Transverse colon (tissue), 4 donors: ENCODE measurements around the gene IFNGR1. TPM values are rescaled to one million over a fixed set of nuclear protein-coding genes. Genes with fewer than 3 reads are reported as not detected.

Source experiments
- DNase-seq: peaks from one replicate; pipeline ENCODE4 v3.0.0-alpha.2; 2019
- H3K27ac ChIP-seq, 4 donors: fragments of 200-600 bp; sonication (generic); 2 replicates each; pipeline ENCODE4 v1.5.1; 2016 to 2018; ENCODE audit warnings: inconsistent platforms in 4 of 4
- H3K27me3 ChIP-seq: fragments of 200-600 bp; sonication (generic); 2 replicates; pipeline ENCODE4 v1.5.1; 2017; ENCODE audit warnings: inconsistent platforms
- H3K36me3 ChIP-seq, 4 donors: fragments of 200-600 bp; sonication (generic); 2 replicates each; pipeline ENCODE4 v1.5.1; 2017 to 2019; ENCODE audit warnings: inconsistent platforms in 4 of 4
- H3K4me1 ChIP-seq, 4 donors: fragments of 200-600 bp; sonication (generic); 2 replicates each; pipeline ENCODE4 v1.5.1; 2017 to 2020; ENCODE audit warnings: inconsistent platforms in 4 of 4
- H3K4me3 ChIP-seq, 4 donors: fragments of 200-600 bp; sonication (generic); 1 replicate in 1 of 4; 2 replicates in 3 of 4; pipeline versions ENCODE4 v1.5.1 to v1.6.1; 2017 to 2019; ENCODE audit warnings: inconsistent platforms in 4 of 4
- H3K9me3 ChIP-seq, 2 donors: fragments of 200-600 bp; sonication (generic); 2 replicates each; pipeline ENCODE4 v1.5.1; 2017 to 2019; ENCODE audit warnings: inconsistent platforms in 2 of 2
- CTCF ChIP-seq, 5 experiments: fragments of 200-600 bp in 3 of 5; fragments of 450-650 bp in 2 of 5; sonication (generic) in 3 of 5; IDR thresholded peaks; 1 replicate in 2 of 5; 2 replicates in 3 of 5; pipeline ENCODE4 v1.5.1; 2016 to 2017; ENCODE audit warnings: antibody characterized with exemption in 5 of 5, inconsistent platforms in 3 of 5, mild to moderate bottlenecking in 2 of 5, moderate library complexity in 1 of 5
- EP300 ChIP-seq: sonication (generic); formaldehyde crosslinking; IDR thresholded peaks from one replicate; pipeline ENCODE4 v1.6.1; 2017; ENCODE audit warnings: antibody characterized with exemption, low read depth
- POLR2A ChIP-seq: fragments of 450-650 bp; IDR thresholded peaks from one replicate; pipeline ENCODE4 v1.6.1; 2016; ENCODE audit warnings: antibody characterized with exemption, mild to moderate bottlenecking, moderate library complexity
- POLR2AphosphoS5 ChIP-seq, 3 donors: sonication (generic); formaldehyde crosslinking; IDR thresholded peaks; one replicate each; pipeline ENCODE4 v1.6.1; 2016; ENCODE audit warnings: antibody characterized with exemption in 3 of 3
- WGBS, 2 donors: methylation state at CpG; one replicate each; pipeline ENCODE4 v1.1.5; 2018; ENCODE audit warnings: low coverage in 1 of 2; 5-methylcytosine and 5-hydroxymethylcytosine counted together
- in situ Hi-C, 4 donors: fragments of 200-750 bp; cut with MboI; loops; one replicate each; pipeline versions ENCODE4 v1.15.0 to v1.15.1; 2017; ENCODE audit warnings: low sequenced_read_pairs in 3 of 4, low pct_ligation_motif_present in 1 of 4, low pct_unique_long_range_greater_than_20kb in 1 of 4
- intact Hi-C: fragments of 100-400 bp; cut with DNase I; formaldehyde crosslinking; loops from one replicate; pipeline ENCODE4 v1.15.1; 2023; ENCODE audit warnings: low total_unique reads
- total RNA-seq, 4 donors: library from RNA; depleted of rRNA; stranded (reverse); fragments of >200 nt; gene quantifications; one replicate each; pipeline ENCODE4 v1.1.0, GENCODE V29; 2016

The IFNGR1 gene
- total RNA-seq, 4 donors from 2014 or later, result 7.0 to 116 (median 86.8) TPM

DNA sequence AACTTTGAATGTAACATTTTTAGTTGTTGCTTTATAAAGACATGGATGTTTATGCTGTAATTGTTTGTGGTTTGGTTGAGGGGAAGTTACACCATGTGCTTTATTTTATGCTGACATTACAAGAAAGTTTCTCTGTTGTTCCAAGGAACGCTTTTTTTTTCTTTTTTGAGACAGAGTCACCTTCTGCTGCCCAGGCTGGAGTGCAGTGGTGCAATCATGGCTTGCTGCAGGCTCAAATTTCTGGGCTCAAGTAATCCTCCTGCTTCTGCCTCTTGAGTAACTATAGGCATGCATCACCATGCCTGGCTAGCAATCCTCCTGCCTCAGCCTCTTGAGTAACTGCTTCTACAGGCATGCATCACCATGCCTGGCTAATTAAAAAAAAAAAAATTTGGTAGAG is 21.0 kb upstream of the IFNGR1 start:
- DNase-seq, result peak; percentile 26
- Histone ChIP-seq H3K4me1 (peaks cover 0 to 28% (median 6%) of the 10 kb centered on the region in 4 donors), H3K4me3 (no peak overlapping the region), H3K36me3 (no peaks in the 10 kb centered on the region), H3K9me3 (no peaks in the 10 kb centered on the region), H3K27ac (peak overlapping the region in 1 of 4 donors; percentile 39), H3K27me3 (no peaks in the 10 kb centered on the region)
- peak in 1 of 3 donors; percentile 12 for TF ChIP-seq POLR2AphosphoS5 (IDR thresholded peaks at IDR 0.05)
- no peak for TF ChIP-seq POLR2A
- intact Hi-C loops (no loop called here), in situ Hi-C loops (no loop called here)
- 55 to 71% methylated on average over 1 of the region's 1 CpG for WGBS, 2 donors

DNA sequence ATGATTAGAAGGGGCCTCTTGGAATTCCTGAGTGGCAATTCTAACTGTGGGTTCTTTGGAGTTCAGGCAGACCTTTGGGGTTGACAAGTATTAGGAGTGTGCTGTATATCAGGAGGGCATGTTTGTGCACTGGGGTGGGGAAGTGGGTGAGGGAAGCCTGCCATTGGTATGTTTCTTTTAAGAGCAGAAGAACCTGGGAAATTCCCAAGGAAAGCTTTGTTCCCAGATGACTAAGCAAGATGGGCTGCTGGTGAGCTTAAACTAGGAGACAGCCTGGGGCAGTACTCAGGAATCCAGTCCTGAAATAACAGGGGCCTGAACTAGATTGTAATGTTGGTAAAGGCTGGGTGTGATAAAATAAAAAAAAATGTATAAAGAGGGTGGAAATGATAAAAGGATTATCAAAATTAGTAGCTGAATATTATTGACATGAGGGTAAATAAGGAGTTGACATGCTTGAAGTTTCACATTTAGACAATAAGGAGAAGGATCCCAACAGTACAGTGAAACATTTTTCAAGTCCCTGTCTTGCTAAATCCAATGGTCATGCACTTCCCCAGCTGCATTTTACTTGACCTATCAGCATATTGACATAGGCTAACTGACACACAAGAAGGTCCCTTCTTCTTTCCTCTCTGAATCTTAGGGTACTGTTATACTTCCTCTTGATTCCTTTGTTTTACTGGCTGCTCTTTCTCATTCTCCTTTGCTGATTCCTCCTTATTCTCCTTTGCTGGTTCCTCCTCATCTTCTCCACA is 18.4 kb upstream of the IFNGR1 start:
- in situ Hi-C loops (no loop called here), intact Hi-C loops (loop anchor here (5.0 kb wide), 1 partner anchor 280 kb away; no protein-coding TSS in a partner anchor)
- H3K4me1 ChIP-seq, result peaks cover 13 to 54% (median 26%) of the 10 kb centered on the region in 4 donors
- H3K27me3 ChIP-seq, result no peaks in the 10 kb centered on the region
- no peaks in the 10 kb centered on the region for H3K9me3 ChIP-seq
- H3K36me3 ChIP-seq, result no peaks in the 10 kb centered on the region
- no peak for DNase-seq
- TF ChIP-seq POLR2AphosphoS5 (IDR thresholded peaks at IDR 0.05) (no peak), POLR2A (no peak), CTCF (IDR thresholded peaks at IDR 0.05) (no peak), EP300 (no peak)
- H3K27ac ChIP-seq, result peak overlapping the region in 2 of 4 donors; percentile 37 to 42
- H3K4me3 ChIP-seq, result no peak overlapping the region

DNA sequence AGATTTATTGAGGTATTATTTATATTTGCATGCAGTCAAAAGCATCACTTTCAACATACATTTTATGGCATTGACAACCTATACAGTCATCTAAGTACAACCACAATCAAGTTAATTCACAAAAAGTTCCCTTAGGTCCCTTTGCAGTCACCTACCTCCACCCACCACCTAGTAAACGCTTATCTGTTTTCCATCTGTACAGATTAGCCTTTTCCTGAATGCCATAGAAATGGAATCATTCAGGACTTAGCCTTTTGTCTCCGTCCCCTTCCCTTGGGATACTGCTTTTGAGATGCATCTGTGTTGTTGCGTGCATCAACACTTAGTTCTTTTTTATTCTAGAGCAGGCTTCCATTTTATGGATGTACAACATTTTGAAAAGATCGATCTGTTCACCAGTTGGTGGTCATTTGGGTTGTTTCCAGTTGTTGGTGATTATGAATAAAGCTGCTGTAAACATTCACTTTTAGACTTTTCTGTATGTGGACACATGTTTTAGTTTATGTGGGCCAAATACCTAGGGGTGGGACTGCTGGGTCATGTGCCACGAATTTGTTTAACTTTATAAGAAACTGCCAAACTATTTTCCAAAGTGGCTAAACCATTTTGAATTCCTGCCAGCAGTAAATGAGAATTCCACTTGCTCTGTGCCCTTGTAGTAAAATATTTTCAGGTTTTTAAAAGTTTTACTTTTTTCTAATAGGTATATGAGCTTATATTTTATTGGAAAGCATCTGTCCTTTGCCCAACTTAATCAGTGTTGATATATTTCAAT is 17.6 kb upstream of the IFNGR1 start:
- no peaks in the 10 kb centered on the region for H3K27me3 ChIP-seq
- H3K4me3 ChIP-seq, result no peak overlapping the region
- H3K4me1 ChIP-seq, result peaks cover 13 to 56% (median 23%) of the 10 kb centered on the region in 4 donors
- WGBS, 2 donors, result 76 to 86% methylated on average over 5 of the region's 5 CpGs
- TF ChIP-seq EP300 (no peak), POLR2AphosphoS5 (IDR thresholded peaks at IDR 0.05) (no peak)
- H3K9me3 ChIP-seq, result no peaks in the 10 kb centered on the region
- DNase-seq, result no peak
- intact Hi-C loops (loop anchor here (5.0 kb wide), 1 partner anchor 281 kb away; no protein-coding TSS in a partner anchor), in situ Hi-C loops (no loop called here)
- no peaks in the 10 kb centered on the region for H3K36me3 ChIP-seq
- H3K27ac ChIP-seq, result peak overlapping the region in 1 of 4 donors; percentile 42

GRCh38 chr6:137235686-137236085 is 16.5 kb upstream of the IFNGR1 start:
- DNase-seq, result no peak
- Histone ChIP-seq H3K4me3 (no peak overlapping the region), H3K9me3 (no peaks in the 10 kb centered on the region), H3K4me1 (peaks cover 13 to 45% (median 21%) of the 10 kb centered on the region in 4 donors), H3K36me3 (no peaks in the 10 kb centered on the region), H3K27ac (no peak overlapping the region), H3K27me3 (no peaks in the 10 kb centered on the region)
- TF ChIP-seq POLR2A (no peak), CTCF (IDR thresholded peaks at IDR 0.05) (no peak), EP300 (no peak), POLR2AphosphoS5 (IDR thresholded peaks at IDR 0.05) (no peak)
- intact Hi-C loops (loop anchor here (5.0 kb wide), 1 partner anchor 282 kb away; no protein-coding TSS in a partner anchor), in situ Hi-C loops (no loop called here)
- 96 to 100% methylated on average over 1 of the region's 1 CpG for WGBS, 2 donors
